Thyroid gland (tissue), 4 donors: Measurements from ENCODE around the gene SHPK. TPM values are rescaled to one million over a fixed set of nuclear protein-coding genes. Genes with fewer than 3 reads are reported as not detected.

Experiments used
- DNase-seq, 2 donors: peaks; one replicate each; pipeline ENCODE4 v3.0.0-alpha.2; 2019
- H3K27ac ChIP-seq, 3 donors: fragments of 200-600 bp; sonication (generic); 1 replicate in 2 of 3; 2 replicates in 1 of 3; pipeline ENCODE4 v1.5.1; 2016 to 2019; ENCODE audit warnings: mild to moderate bottlenecking in 1 of 3, moderate library complexity in 1 of 3
- H3K27me3 ChIP-seq: fragments of 200-600 bp; sonication (generic); one replicate; pipeline ENCODE4 v1.5.1; 2019
- H3K36me3 ChIP-seq, 2 donors: fragments of 200-600 bp; sonication (generic); one replicate each; pipeline ENCODE4 v1.5.1; 2016 to 2019
- H3K4me1 ChIP-seq, 2 donors: fragments of 200-600 bp; sonication (generic); one replicate each; pipeline ENCODE4 v1.5.1; 2017 to 2019
- H3K4me3 ChIP-seq, 3 donors: fragments of 200-600 bp; sonication (generic); replicated peaks in 1 of 3; 1 replicate in 2 of 3; 2 replicates in 1 of 3; pipeline ENCODE4 v1.5.1; 2016; ENCODE audit warnings: mild to moderate bottlenecking in 1 of 3
- H3K9me3 ChIP-seq: fragments of 200-600 bp; sonication (generic); one replicate; pipeline ENCODE4 v1.5.1; 2017
- CTCF ChIP-seq, 6 experiments: fragments of 200-600 bp in 3 of 6; fragments of 450-650 bp in 3 of 6; sonication (generic) in 3 of 6; IDR thresholded peaks; one replicate each; pipeline ENCODE4 v1.5.1; 2016 to 2019; ENCODE audit warnings: antibody characterized with exemption in 6 of 6, mild to moderate bottlenecking in 2 of 6, inconsistent platforms in 1 of 6, moderate library complexity in 1 of 6
- POLR2A ChIP-seq, 2 donors: fragments of 450-650 bp; IDR thresholded peaks; one replicate each; pipeline ENCODE4 v1.6.1; 2017; ENCODE audit warnings: antibody characterized with exemption in 2 of 2, mild to moderate bottlenecking in 2 of 2, moderate library complexity in 1 of 2
- WGBS, 2 donors: methylation state at CpG; one replicate each; pipeline ENCODE4 v1.1.5; 2017; 5-methylcytosine and 5-hydroxymethylcytosine counted together
- intact Hi-C: fragments of 100-400 bp; cut with DNase I; formaldehyde crosslinking; loops from one replicate; pipeline ENCODE4 v1.15.1; 2023
- total RNA-seq, 4 donors: library from RNA; depleted of rRNA; stranded (reverse); fragments of >200 nt; gene quantifications; one replicate each; pipeline ENCODE4 v1.2.3, GENCODE V29; 2016

SHPK gene
- total RNA-seq, 4 donors from 2014 or later = 16.1 to 18.4 (median 17.6) TPM

GRCh38 chr17:3645310-3645709 lies 9.3 kb upstream of the SHPK start:
- peaks cover 0 to 4% of the 10 kb centered on the region in 2 donors for H3K36me3 ChIP-seq
- DNase-seq = no peak
- no peak overlapping the region for H3K27ac ChIP-seq
- H3K4me3 ChIP-seq = no peak overlapping the region
- intact Hi-C loops = no loop called here
- TF ChIP-seq CTCF (IDR thresholded peaks at IDR 0.05) (no peak), POLR2A (IDR thresholded peaks at IDR 0.05) (no peak)
- no peaks in the 10 kb centered on the region for H3K4me1 ChIP-seq
- no peaks in the 10 kb centered on the region for H3K27me3 ChIP-seq
- no peaks in the 10 kb centered on the region for H3K9me3 ChIP-seq
- WGBS, 2 donors = 55 to 74% methylated on average over 5 of the region's 5 CpGs

- intact Hi-C loops = no loop called here
- Histone ChIP-seq H3K4me1 (no peaks in the 10 kb centered on the region), H3K27ac (no peak overlapping the region), H3K36me3 (peaks cover 0 to 3% of the 10 kb centered on the region in 2 donors), H3K9me3 (no peaks in the 10 kb centered on the region), H3K27me3 (no peaks in the 10 kb centered on the region), H3K4me3 (no peak overlapping the region)
- DNase-seq = no peak
- WGBS, 2 donors = 93 to 95% methylated on average over 4 of the region's 4 CpGs
- TF ChIP-seq POLR2A (IDR thresholded peaks at IDR 0.05) (no peak), CTCF (IDR thresholded peaks at IDR 0.05) (no peak)
Measured at GRCh38 chr17:3643889-3644349, 7.9 kb upstream of the SHPK start.

- no peaks in the 10 kb centered on the region for H3K9me3 ChIP-seq
- intact Hi-C loops = no loop called here
- no peak overlapping the region for H3K4me3 ChIP-seq
- no peaks in the 10 kb centered on the region for H3K36me3 ChIP-seq
- no peak for TF ChIP-seq POLR2A (IDR thresholded peaks at IDR 0.05)
- no peaks in the 10 kb centered on the region for H3K27me3 ChIP-seq
- no peak for DNase-seq
- H3K4me1 ChIP-seq = peaks cover 7 to 8% of the 10 kb centered on the region in 2 donors
- no peak overlapping the region for H3K27ac ChIP-seq
- WGBS, 2 donors = 76 to 94% methylated on average over 19 of the region's 19 CpGs
Measured at GRCh38 chr17:3641717-3642486, 5.9 kb upstream of the SHPK start.

- DNase-seq = no peak
- H3K9me3 ChIP-seq = no peaks in the 10 kb centered on the region
- H3K36me3 ChIP-seq = no peaks in the 10 kb centered on the region
- intact Hi-C loops = no loop called here
- TF ChIP-seq CTCF (IDR thresholded peaks at IDR 0.05) (no peak), POLR2A (IDR thresholded peaks at IDR 0.05) (no peak)
- no peaks in the 10 kb centered on the region for H3K27me3 ChIP-seq
- no peak overlapping the region for H3K4me3 ChIP-seq
- WGBS, 2 donors = 81 to 83% methylated on average over 3 of the region's 3 CpGs
- peaks cover 7 to 8% of the 10 kb centered on the region in 2 donors for H3K4me1 ChIP-seq
- no peak overlapping the region for H3K27ac ChIP-seq
Measured at GRCh38 chr17:3641014-3641413, 5.0 kb upstream of the SHPK start.

GRCh38 chr17:3639981-3640596 lies 4.0 kb upstream of the SHPK start:
- Histone ChIP-seq H3K9me3 (no peaks in the 10 kb centered on the region), H3K27ac (no peak overlapping the region), H3K4me3 (no peak overlapping the region), H3K36me3 (no peaks in the 10 kb centered on the region), H3K27me3 (no peaks in the 10 kb centered on the region), H3K4me1 (peaks cover 7 to 8% of the 10 kb centered on the region in 2 donors)
- no peak for TF ChIP-seq CTCF (IDR thresholded peaks at IDR 0.05)
- no peak for TF ChIP-seq POLR2A (IDR thresholded peaks at IDR 0.05)
- whole genome bisulfite sequencing, 2 donors = 66 to 71% methylated on average over 7 of the region's 7 CpGs
- intact Hi-C loops = no loop called here
- no peak for DNase-seq
